ENCODE measurements around the gene SBK3.
"Not testable (repeated sequence)": the region's sequence is repeated elsewhere in the genome, so short reads cannot be mapped to it uniquely, and the experiment has no call there.

Gene SBK3

GRCh38 chr19:55520691-55521292, 24.6 kb downstream of the SBK3 start:
- in situ Hi-C loops (cut with MboI; ENCODE audit: low sequenced_read_pairs), result no loop called here

GRCh38 chr19:55519451-55520311, 25.7 kb downstream of the SBK3 start:
- in situ Hi-C loops (cut with MboI; ENCODE audit: low sequenced_read_pairs), result loop anchor here (10.0 kb wide), 1 partner anchor 105 kb away; the partner anchor contains the start of gene ZNF784

GRCh38 chr19:55516878-55517620, 28.3 kb downstream of the SBK3 start:
- in situ Hi-C loops (cut with MboI; ENCODE audit: low sequenced_read_pairs), result loop anchor here (10.0 kb wide), 1 partner anchor 108 kb away; the partner anchor contains the start of gene ZNF784

GRCh38 chr19:55508120-55508519, 37.2 kb downstream of the SBK3 start:
- in situ Hi-C loops (cut with MboI; ENCODE audit: low sequenced_read_pairs), result no loop called here

GRCh38 chr19:55504981-55505380, 40.4 kb downstream of the SBK3 start:
- in situ Hi-C loops (cut with MboI; ENCODE audit: low sequenced_read_pairs), result no loop called here

GRCh38 chr19:55504252-55504603, 41.1 kb downstream of the SBK3 start:
- in situ Hi-C loops (cut with MboI; ENCODE audit: low sequenced_read_pairs), result no loop called here

- in situ Hi-C loops (cut with MboI; ENCODE audit: low sequenced_read_pairs), result no loop called here
These were observed 41.7 kb downstream of the SBK3 start for GRCh38 chr19:55503502-55504251.

- in situ Hi-C loops (cut with MboI; ENCODE audit: low sequenced_read_pairs), result no loop called here
These were observed 42.2 kb downstream of the SBK3 start for GRCh38 chr19:55503157-55503501.

GRCh38 chr19:55502197-55502952, 43.0 kb downstream of the SBK3 start:
- in situ Hi-C loops (cut with MboI; ENCODE audit: low sequenced_read_pairs), result no loop called here

- in situ Hi-C loops (cut with MboI; ENCODE audit: low sequenced_read_pairs), result no loop called here
These were observed 44.9 kb downstream of the SBK3 start for GRCh38 chr19:55500368-55500952.

GRCh38 chr19:55498246-55498840, 47.0 kb downstream of the SBK3 start:
- in situ Hi-C loops (cut with MboI; ENCODE audit: low sequenced_read_pairs), result no loop called here

GRCh38 chr19:55497763-55498162, 47.6 kb downstream of the SBK3 start:
- in situ Hi-C loops (cut with MboI; ENCODE audit: low sequenced_read_pairs), result no loop called here

GRCh38 chr19:55496820-55497219, 48.5 kb downstream of the SBK3 start:
- in situ Hi-C loops (cut with MboI; ENCODE audit: low sequenced_read_pairs), result not testable (repeated sequence)

GRCh38 chr19:55495646-55496349, 49.5 kb downstream of the SBK3 start:
- in situ Hi-C loops (cut with MboI; ENCODE audit: low sequenced_read_pairs), result no loop called here

GRCh38 chr19:55494172-55494761, 51.1 kb downstream of the SBK3 start:
- in situ Hi-C loops (cut with MboI; ENCODE audit: low sequenced_read_pairs), result no loop called here

- in situ Hi-C loops (cut with MboI; ENCODE audit: low sequenced_read_pairs), result no loop called here
These were observed 51.6 kb downstream of the SBK3 start for GRCh38 chr19:55493645-55494171.

GRCh38 chr19:55493052-55493644, 52.2 kb downstream of the SBK3 start:
- in situ Hi-C loops (cut with MboI; ENCODE audit: low sequenced_read_pairs), result no loop called here

All from HL-60/S4 treated with retinoic acid at 250 ng/mL for 4 days and 3 days (cell line).